HG03575 (cell line): ENCODE data around the gene AHSP.

ENCODE experiments used
- ATAC-seq: cut with Tn5 transposase; IDR thresholded peaks from one replicate; pipeline ENCODE4 v1.9.1; 2021; ENCODE audit not compliant: unreplicated experiment, insufficient number of reproducible peaks, low FRiP score; ENCODE audit errors: extremely low read depth

The AHSP gene

DNA sequence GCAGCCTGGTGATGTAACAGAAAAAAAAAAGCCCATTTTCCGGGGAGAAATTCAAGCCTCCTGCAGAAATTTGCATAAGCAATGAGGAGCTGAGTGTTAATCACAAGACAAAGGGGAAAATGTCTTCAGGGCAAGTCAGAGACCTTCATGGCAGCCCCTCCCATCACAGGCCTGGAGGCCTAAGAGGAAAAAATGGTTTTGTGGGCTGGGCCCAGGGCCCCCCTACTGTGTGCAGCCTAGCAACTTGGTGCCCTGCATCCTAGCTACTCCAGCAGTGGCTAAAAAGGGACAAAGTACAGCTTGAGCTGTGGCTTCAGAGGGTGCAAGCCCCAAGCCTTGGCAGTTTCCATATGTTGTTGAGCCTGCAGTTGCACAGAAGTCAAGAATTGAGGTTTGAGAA, 49.7 kb downstream of the AHSP start:
- ATAC-seq, result no peak
